HL-60/S4 treated with retinoic acid at 250 ng/mL for 4 days and 3 days (cell line): ENCODE results near the gene RGS6.
"Not testable (repeated sequence)": the region's sequence is repeated elsewhere in the genome, so short reads cannot be mapped to it uniquely, and the experiment has no call there.

Experiments
- in situ Hi-C: fragments of 300-500 bp; cut with MboI; formaldehyde crosslinking; loops from 2 replicates; pipeline ENCODE4 v1.7.0; 2022; ENCODE audit warnings: low sequenced_read_pairs

RGS6 gene

DNA sequence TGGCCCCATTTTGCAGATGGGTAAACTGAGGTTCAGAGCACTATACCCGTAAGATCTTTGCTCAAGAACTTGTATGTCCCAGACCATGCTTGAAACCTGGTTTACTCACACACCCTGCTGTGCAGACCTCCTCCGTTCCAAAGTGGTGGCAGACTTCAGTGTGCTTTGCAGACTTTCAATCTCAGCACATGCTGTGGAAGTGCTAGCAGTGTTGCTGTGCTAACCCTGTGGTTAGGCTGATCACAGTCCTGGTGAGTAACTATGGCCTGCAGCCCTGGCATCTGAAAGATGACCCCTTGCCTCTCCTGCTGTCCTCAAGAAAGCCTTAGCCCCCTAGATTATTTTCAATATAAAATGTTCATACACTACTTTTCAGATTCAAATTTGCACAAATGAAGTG is 511.0 kb downstream of the RGS6 start:
- in situ Hi-C loops: no loop called here

DNA sequence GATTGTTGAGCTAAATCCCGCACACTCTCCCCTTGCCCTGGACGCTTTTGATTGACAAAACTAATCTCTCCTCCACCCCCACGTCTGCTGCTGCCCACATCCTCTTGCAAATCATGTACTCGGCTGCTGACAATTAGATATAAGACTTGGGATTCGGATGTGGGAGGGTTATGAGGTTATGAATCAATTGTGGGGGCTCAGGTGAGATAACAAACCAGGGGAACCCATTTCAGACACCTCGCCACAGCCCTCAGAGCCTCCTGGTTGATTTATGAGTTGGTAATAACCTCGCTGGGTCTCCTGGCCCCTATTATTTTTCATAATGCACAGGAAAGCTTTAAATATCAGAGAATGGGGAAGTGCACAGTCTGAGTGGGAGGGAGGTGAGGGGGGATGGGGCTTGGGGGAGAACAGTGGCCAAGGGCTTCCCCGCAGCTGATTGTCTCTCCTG is 511.8 kb downstream of the RGS6 start:
- in situ Hi-C loops: no loop called here

DNA sequence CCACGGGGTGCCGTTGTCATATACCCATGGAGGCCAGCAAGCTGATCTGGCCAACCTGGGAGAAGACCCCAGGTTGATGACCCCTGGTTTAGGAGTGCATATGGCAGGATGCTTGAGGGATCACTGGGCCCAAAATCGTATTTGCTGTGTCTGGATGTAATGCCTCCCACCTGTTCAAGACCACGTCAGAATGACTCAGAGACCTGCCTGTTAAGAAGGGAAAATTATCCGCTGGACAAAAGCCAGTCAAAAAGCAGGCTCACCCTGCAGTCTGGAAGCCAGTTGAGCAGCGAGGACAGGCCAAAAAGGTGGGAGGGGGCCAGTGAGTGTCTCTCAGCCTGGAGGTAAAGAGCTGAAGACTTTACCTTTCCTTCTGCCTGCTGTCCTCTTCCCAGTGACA is 512.5 kb downstream of the RGS6 start:
- in situ Hi-C loops: no loop called here

DNA sequence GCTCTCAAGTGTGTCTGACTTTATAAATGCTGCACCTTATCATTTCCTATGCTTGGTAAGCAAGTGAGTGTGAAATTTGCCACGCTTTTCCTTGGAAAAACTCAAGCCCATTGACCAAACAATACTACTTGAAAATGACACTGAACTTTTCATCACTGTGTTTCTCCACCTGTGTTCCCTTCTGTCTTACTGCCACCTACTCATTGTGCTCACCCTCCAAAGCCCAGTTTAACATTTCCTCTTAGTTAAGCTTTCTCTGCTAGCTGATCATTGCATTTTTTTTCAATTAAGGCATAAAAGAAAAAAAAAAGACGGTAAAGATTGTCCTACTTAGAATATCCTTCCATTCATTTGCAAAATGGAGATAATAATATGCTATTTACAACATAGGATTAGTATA is 516.0 kb downstream of the RGS6 start:
- in situ Hi-C loops: no loop called here

DNA sequence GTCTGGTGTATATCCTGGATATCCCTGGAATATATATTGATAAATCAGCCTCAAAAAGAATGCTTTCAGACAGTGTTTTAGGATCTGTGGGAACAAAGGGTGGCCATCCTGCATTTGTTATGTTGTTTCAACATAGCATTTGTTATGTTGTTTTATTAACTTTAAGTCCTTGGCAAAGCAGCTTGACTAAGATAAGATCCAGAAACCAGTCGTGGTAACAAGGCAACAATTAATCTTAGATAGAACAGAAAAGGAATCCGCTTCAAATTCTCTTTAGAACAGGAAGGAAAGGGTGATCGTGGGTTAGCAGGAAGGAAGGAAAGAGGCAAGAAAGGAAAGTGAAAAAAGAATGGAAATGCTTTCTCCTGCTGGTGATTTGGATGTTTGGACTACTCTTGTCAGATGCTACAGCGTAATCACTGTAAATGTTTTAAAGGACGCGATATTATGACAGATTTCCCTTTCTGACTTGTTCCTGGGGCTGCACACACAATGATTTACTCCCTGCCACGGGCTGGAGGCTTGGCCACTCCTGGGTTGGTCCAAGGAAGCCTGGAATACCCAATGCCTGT is 518.3 kb downstream of the RGS6 start:
- in situ Hi-C loops: no loop called here

DNA sequence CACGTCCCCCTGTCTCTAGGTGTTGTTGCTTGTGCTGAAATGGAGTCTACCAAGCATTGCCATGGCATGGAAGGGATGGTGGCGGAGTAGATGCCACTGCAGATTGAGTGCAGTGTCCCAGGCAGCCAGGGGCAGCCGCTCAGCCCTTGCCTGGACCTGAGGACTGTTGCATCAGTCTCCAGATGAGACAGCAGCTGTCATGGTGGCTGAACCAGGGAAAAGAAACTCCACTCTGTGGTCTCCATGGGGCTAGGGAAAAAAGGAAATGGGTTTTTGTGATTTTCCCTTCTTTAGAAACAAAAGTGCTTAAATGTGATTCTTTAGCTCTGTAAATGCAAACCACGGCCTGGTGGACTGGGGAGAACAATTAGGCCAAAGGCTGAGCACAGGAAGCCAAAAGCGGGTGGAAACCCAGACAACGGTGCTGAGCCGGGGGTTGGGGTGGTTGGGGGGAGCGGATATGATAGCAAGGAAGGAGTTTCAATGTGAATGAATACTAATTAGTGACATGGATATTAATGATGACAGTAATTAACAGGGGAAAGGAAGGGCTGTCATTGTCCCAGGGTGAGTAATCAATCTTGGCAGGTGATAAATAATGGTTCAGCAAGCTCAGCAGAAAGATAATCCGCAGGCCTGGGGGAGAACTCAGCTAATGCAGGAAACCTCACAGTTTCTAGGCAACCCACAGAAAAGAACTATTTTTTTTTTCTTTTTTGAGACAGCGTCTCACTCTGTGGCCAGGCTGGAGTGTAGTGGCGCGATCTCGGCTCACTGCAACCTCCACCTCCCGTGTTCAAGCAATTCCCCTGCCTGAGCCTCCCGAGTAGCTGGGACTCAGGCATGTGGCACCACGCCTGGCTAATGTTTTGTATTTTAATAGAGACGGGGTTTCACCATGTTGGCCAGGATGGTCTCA is 519.1 kb downstream of the RGS6 start:
- in situ Hi-C loops: no loop called here

DNA sequence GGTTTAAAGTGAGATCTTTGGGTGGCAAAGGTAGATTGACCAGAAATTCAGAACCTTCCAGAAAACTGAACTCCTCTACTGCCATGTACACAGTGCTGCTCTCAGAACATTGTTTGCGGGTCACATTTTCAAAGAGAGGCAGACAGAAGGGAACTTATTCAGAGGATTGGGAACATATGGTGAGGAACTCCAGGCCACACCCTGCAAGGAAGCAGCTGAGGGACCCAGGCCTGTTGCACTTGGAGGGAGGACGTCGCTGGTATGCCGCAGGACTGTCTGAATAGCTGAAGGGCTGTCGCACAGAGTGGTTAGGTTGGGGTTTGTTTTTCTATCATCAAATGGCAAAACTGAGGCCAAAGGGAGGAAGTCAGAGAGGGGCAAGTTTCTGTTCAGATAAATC is 520.5 kb downstream of the RGS6 start:
- in situ Hi-C loops: no loop called here

DNA sequence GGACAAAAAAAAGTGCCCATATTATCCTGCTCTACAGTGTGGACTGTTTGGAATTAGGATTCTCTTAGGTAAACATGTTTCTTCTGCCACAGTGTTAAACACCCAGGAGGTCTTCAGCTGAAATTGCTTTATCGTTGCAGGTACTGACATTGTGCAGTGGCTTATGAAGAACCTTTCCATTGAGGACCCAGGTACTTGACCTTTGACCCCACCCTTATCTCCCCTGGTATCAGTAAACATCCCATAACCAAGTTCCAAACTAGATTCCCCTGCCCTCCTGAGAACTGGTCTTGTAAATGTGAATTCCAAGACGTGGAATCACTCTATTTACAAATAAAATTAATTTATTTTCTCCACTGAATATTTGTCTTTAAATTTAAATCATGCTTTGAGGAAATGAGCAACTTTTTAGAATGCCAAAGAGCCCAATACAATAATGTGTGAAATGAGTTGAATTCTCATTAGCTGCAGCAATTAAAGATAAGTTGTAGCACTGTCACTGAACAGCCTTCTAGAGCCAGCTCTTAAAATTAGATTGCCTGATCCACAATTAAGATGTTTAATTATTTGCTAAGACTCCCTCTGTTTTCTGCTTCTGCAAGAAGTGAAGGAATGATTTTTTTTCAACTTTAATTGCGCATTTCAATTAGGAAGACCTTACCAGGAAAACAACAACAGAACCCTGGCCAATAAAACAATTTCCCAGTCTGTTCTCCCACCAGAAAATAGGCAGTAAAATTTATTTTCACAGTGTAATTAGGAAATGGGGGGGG is 522.3 kb downstream of the RGS6 start:
- in situ Hi-C loops: no loop called here

DNA sequence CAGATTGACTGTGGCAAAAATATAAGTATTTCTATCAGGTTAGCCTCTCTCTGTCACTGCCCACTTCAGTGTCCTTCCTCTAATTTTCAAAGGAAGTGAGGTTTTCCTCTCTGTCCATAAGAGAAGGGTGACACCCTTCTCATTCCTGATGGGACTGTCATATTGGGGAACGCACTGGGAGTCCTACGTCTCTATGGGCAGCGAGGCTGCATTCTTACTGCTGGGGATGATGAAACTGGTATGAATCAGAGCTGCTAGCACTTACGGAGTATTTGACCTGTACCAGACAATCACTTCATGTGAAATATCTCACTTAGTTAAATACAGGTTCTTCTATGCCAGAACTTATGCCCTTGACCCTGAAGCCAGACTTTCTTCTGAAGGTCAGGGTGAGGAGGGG is 525.4 kb downstream of the RGS6 start:
- in situ Hi-C loops: no loop called here

DNA sequence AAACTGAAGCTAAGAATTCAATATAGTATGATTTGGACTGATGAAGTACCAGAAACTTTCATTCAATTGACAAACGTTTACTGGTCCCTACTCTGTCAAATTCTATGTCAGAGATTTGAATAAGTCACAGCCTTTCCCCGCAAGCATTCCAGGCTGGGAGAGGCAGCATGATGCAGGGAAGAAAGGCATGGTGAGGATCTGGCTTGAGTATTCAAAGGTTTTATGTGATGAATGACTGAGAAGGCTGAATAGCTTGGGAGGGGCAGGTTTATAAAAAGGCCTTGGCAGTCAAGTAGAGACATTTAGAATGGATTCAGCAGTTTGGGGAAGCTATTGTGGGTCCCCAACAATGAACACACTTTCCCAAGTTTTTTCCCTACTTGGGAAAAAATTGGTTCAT is 529.8 kb downstream of the RGS6 start:
- in situ Hi-C loops: no loop called here

DNA sequence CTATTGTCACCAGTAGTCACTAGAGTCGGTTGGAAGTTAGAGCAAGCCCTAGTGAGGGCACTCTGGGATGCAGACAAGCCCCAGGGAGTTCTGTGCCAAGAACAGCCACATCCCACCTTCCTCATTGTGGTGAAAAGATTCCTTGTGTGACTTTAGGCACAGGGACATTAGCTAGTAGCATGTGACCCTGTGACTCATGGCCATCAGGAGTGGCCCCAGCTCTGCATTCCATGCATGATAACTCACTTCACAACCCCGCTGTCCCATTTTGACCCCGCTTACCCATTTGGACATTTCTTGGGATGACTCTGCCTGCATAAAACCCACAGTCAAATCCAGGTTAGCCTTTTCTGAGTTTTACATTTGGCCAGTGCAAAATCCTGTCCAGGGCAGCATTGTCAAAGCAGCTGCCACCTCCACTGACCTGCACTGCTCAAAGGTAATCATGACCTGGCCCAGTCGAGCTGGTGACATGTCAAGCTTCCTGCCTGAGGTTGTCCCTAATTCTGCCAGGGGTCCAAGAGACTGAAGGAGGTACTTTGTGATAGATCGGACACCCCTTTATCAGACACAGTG is 531.1 kb downstream of the RGS6 start:
- in situ Hi-C loops: no loop called here

DNA sequence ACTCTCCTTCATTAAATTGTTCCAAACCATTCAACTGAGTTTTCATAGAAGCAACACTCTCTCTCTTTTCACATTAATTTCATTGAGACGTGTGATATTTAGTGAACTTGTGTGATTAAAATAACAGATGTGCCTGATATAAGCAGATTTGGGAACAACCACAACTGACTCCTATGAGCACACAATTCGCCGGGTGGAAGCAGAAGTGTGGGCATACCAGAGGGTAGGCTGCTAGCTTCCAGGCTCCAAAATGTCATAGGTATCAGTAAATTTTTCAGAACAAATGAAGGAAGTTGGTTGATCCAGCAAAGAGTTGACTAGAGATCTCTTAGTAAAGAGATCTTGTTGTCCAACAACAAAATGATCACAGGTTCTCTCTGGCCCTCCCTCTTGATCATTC is 532.0 kb downstream of the RGS6 start:
- in situ Hi-C loops: no loop called here

DNA sequence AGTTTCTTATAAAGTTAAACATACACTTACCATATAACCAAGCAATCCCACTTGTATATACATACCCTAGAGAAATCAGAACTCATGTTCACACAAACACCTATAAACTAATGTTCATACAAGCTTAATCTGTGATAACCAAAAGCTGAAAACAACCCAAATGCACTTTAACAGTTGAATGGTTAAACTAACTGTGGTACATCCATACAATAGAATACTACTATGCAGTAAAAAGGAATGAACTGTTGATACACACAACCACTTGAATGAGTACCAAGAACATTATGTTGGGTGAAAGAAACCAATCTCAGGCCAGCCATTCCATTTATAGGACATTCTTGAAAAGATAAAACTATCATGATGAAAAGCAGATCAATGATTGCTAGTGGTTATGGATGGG is 534.1 kb downstream of the RGS6 start:
- in situ Hi-C loops: no loop called here

DNA sequence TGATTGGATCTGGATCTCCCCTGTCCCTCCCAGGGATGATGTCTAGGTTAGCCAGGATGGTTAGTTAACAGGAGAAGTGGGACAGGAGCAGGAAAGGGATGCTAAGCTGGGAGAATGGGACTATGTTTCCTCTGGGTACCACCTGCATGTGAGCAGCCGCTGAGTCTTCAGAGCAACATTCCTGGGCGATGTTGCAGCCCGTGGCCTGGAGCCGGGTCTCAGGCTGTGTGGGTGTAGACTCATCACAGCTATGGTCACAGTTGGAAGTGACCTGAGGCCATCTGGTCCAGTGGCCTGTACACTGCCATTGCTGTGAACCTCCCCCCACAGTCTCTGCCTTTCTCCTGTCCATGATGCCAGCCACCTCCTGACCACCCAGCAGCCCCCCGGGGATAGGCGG is 539.1 kb downstream of the RGS6 start:
- in situ Hi-C loops: no loop called here

DNA sequence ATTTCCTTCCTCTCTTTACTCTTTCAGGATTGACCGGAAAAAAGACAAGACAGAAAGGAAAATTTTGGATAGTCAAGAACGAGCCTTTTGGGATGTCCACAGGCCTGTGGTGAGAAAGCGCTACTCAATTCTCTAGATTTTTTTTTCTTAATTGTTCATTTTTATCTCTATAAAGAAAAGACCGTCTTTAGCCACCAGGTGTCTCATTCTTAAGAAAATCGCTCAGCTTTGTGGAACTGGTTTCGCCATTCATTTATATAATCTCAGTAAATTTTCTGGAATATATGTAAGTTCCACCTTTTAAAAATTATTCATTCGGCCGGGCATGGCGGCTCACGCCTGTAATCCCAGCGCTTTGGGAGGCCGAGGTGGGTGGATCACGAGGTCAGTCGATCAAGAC is 540.6 kb downstream of the RGS6 start:
- in situ Hi-C loops: no loop called here

DNA sequence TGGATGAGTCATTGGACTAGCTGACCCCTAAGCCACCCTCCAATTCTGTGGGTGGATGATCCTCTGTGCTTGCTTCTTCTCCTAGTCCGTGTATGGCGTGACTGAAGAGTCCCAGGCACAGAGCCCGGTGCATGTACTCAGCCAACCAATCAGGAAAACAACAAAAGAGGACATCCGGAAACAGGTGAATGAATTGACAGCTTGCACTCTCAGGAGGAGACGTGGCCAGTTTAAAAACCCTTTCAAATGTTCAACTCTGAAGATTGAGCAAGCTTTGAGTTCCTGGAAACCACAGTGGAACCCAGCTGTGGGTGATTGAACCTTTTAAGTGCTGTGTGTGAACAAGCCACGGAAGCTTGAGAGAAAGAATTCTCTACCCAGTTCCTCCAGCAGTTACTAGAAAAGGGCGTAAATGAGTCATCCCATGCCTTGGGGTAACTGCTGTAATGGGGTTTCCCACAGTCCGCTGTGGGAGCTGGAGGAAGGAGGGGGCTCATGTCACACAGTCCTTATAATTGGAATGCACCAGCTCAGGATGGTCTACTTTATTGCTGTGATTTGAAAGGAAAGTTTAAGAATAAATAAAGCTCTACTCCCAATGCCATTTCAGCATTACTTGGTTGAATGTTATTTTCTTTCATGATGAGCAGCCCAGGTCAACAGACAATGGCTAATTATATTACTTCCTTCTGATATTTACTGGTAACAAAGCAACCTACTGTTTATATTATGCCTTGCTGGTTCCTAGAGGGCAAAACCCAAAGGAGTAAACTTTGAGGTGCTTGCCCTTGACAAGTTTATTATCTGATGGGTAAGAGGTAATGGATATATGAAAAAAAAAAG is 544.6 kb downstream of the RGS6 start:
- in situ Hi-C loops: no loop called here

DNA sequence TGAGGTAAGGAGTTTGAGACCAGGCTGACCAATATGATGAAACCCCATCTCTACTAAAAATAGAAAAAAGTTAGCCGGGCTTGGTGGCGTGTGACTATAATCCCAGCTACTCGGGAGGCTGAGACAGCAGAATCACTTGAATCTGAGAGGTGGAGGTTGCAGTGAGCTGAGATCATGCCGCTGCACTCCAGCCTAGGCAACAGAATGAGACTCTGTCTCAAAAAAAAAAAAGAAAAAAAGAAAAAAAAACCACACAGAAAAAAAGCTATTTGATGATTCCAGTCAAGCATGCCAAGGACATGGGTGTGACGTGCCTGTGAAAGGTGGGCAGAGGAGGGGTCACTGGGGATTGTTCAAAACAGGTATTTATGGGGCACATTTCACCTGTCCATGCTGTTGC is 545.3 kb downstream of the RGS6 start:
- in situ Hi-C loops: not testable (repeated sequence)

DNA sequence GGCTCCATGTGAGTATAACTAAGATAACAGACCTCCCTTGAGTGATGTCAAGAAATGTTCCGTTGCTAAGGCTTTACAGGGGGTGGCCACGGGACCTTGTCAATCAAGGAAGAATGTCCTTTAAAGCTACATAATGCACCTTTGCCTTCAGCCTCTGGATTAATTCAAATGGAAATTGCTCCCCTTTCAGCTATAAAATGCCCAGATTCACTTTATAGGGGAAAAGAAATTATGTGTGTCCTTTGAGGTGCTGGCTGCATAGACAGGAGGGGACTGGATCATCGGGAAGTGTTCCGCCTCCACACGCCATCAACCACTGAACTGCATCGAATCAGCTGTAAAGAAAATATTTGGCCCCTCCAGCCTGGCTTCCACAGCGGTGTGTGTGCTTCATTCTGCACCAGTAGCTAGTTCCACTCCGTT is 546.3 kb downstream of the RGS6 start:
- in situ Hi-C loops: no loop called here

DNA sequence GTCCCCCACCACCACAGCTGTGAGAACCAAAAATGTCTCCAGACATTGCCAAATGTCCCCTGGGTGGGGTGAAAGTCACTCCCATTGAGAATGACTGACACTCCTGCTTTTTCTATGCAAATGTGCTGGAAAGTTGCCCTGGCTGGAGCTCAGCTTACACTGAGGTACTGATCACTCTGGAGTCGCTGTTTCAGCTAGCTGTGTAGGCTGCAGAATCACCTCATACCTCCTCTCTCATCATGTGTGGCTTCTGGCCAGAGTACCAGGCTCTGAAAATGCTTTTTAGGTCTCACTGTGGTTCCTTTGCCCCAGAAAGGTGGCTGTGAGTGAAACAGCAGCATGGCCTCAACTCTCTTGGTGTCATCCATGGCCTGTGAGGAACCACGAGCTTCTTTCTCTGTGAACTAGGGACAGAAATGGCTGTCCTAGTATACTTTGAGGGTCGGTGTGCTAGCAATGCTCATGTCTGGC is 547.3 kb downstream of the RGS6 start:
- in situ Hi-C loops: no loop called here

DNA sequence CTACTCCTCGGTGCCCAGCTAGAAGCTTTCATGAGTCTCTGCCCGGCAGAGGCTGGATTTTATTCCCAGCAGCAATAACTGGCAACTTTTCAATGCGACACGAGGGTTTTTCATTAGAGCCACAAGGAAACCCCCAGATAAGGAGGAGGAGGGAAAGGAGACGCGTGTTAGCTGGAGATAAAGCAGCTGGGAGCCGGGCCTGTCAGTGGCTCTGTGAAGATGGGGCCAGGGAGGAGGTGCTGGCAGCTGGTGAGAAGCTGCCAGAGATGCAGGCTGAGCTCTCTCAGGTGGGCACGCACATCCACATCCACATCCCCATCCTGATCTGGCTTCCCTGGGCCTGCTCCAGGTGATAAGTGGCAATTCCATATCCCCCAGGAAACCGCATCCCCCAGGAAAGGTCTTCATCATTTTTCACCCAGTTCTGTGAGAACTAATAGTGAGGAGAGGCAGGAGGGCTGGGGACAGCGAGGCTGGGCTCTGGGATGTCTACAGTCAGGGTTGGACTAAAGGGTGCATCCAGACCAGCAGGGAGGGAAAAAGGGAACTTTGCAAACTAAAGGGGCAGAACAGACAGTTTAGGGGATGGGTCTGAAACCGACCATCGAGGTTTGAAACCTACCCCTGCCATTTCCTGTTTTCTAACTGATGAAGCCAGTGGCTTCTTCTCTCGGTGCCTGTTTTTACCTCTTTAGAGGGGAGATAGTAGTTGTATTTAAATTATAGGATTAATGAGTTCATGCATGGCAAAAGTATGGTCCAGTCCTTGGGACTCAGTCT is 548.4 kb downstream of the RGS6 start:
- in situ Hi-C loops: no loop called here
